Endothelial cell of umbilical vein (primary cell): ENCODE results near the gene AQP1. TPM values are rescaled to one million over a fixed set of nuclear protein-coding genes. Genes with fewer than 3 reads are reported as not detected.

Experiments used
- BruUV-seq: library from RNA; stranded (reverse); fragments of 400-500 nt; replicated peaks from 2 replicates; lab custom pipeline; 2021; lab: Mats Ljungman, UMichigan
- CTCF ChIA-PET: fragments of 300-600, 350-600 bp; sonication (Branson Sonifier 250); formaldehyde crosslinking; loops from one replicate; lab custom pipeline; 2021; ENCODE audit warnings: antibody characterized with exemption, inconsistent platforms; lab: Charles Lee
- POLR2A ChIA-PET: fragments of 300-600, 350-600 bp; sonication (Branson Sonifier 250); formaldehyde crosslinking; loops from one replicate; lab custom pipeline; 2021; ENCODE audit warnings: antibody characterized with exemption, inconsistent platforms; lab: Charles Lee
- DNase-seq: peaks from one replicate; pipeline ENCODE4 v3.0.0-alpha.2; 2011; ENCODE audit warnings: low read depth, low spot score
- FAIRE-seq: peaks from 2 replicates; lab custom pipeline; 2011; peaks lifted over from hg19 to GRCh38; lab: Jason Lieb, UNC
- H2AFZ ChIP-seq: 2 replicates; pipeline ENCODE4 v1.6.0; 2012; ENCODE audit warnings: low read depth, low read length, control low read depth, inconsistent platforms
- H3K27ac ChIP-seq: 2 replicates; pipeline ENCODE4 v1.5.1; 2011; ENCODE audit warnings: low read depth, mild to moderate bottlenecking, control low read depth, low read length, moderate library complexity; ENCODE audit not compliant: insufficient read depth
- H3K27me3 ChIP-seq, 2 experiments: 2 replicates each; pipeline versions ENCODE4 v1.6.0 to v1.6.1; 2011; ENCODE audit warnings: low read length in 2 of 2, mixed read lengths in 1 of 2; ENCODE audit not compliant: control insufficient read depth in 2 of 2, insufficient read depth in 2 of 2
- H3K36me3 ChIP-seq, 2 experiments: 2 replicates in 1 of 2; 3 replicates in 1 of 2; pipeline ENCODE4 v1.5.1; 2011; ENCODE audit warnings: low read length in 2 of 2, mild to moderate bottlenecking in 1 of 2, moderate library complexity in 1 of 2; ENCODE audit not compliant: control insufficient read depth in 2 of 2, insufficient read depth in 2 of 2; ENCODE audit errors: extremely low read depth in 1 of 2
- H3K4me1 ChIP-seq: 3 replicates; pipeline ENCODE4 v1.5.1; 2011; ENCODE audit warnings: mild to moderate bottlenecking, low read length; ENCODE audit not compliant: control insufficient read depth, insufficient read depth; ENCODE audit errors: extremely low read depth
- H3K4me2 ChIP-seq: 2 replicates; pipeline ENCODE4 v1.6.1; 2011; ENCODE audit warnings: low read length, control low read depth, mixed read lengths; ENCODE audit not compliant: insufficient read depth
- H3K4me3 ChIP-seq, 3 experiments: fragments of 200-600 bp in 1 of 3; sonication (generic), shearing (Covaris generic) in 1 of 3; replicated peaks in 1 of 3; 2 replicates each; pipeline ENCODE4 v1.5.1; 2011 to 2016; ENCODE audit warnings: control low read depth in 3 of 3, low read length in 3 of 3, mild to moderate bottlenecking in 2 of 3, inconsistent platforms in 1 of 3, low read depth in 1 of 3, moderate library complexity in 1 of 3; ENCODE audit not compliant: insufficient read depth in 1 of 3
- H3K79me2 ChIP-seq: 2 replicates; pipeline ENCODE4 v1.6.0; 2012; ENCODE audit warnings: low read length, inconsistent platforms; ENCODE audit not compliant: control insufficient read depth, insufficient read depth
- H3K9ac ChIP-seq: replicated peaks from 2 replicates; pipeline ENCODE3; 2011; ENCODE audit warnings: low read length, control low read depth; ENCODE audit not compliant: insufficient read depth; ENCODE audit errors: extremely low read depth
- H3K9me1 ChIP-seq: replicated peaks from 3 replicates; pipeline ENCODE4 v1.6.0; 2011; ENCODE audit warnings: mild to moderate bottlenecking, low read length; ENCODE audit not compliant: control insufficient read depth, insufficient read depth; ENCODE audit errors: extremely low read depth
- H3K9me3 ChIP-seq: replicated peaks from 2 replicates; pipeline ENCODE4 v1.5.1; 2012; ENCODE audit warnings: low read length, inconsistent platforms; ENCODE audit not compliant: control insufficient read depth, insufficient read depth
- H4K20me1 ChIP-seq: replicated peaks from 2 replicates; pipeline ENCODE3; 2011; ENCODE audit warnings: mild to moderate bottlenecking, low read length; ENCODE audit not compliant: control insufficient read depth, insufficient read depth; ENCODE audit errors: extremely low read depth
- EZH2 ChIP-seq: IDR thresholded peaks from 2 replicates; pipeline ENCODE4 v1.6.1; 2012; ENCODE audit warnings: borderline replicate concordance, low read depth, mild to moderate bottlenecking, moderate library complexity, low read length, inconsistent platforms; ENCODE audit not compliant: severe bottlenecking
- FOS ChIP-seq: IDR thresholded peaks from 2 replicates; pipeline ENCODE4 v1.6.1; 2011; ENCODE audit warnings: mild to moderate bottlenecking, low read length, moderate library complexity, borderline replicate concordance; ENCODE audit not compliant: insufficient read depth
- GATA2 ChIP-seq: IDR thresholded peaks from 2 replicates; pipeline ENCODE4 v1.7.0; 2011; ENCODE audit warnings: low read depth, mild to moderate bottlenecking, moderate library complexity, mixed read lengths, low read length; ENCODE audit not compliant: insufficient read length, insufficient read depth
- JUN ChIP-seq: IDR thresholded peaks from 2 replicates; pipeline ENCODE4 v1.6.1; 2011; ENCODE audit warnings: borderline replicate concordance, low read depth; ENCODE audit not compliant: insufficient read length, insufficient read depth
- MYC ChIP-seq: IDR thresholded peaks from one replicate; pipeline ENCODE4 v1.6.1; 2011; ENCODE audit warnings: mild to moderate bottlenecking, low read depth, low read length
- POLR2A ChIP-seq: IDR thresholded peaks from 2 replicates; pipeline ENCODE4 v1.6.1; 2012; ENCODE audit warnings: low read depth, mild to moderate bottlenecking, control low read depth, low read length
- POLR2AphosphoS5 ChIP-seq: IDR thresholded peaks from 2 replicates; pipeline ENCODE4 v1.6.1; 2012; ENCODE audit warnings: low read depth, mild to moderate bottlenecking, control low read depth, low read length, moderate library complexity; ENCODE audit not compliant: insufficient read depth
- dilution Hi-C: fragments of 300-500 bp; cut with MboI; formaldehyde crosslinking; loops from one replicate; pipeline ENCODE4 v1.15.0; 2019; ENCODE audit warnings: low sequenced_read_pairs; ENCODE audit not compliant: extremely low pct_ligation_motif_present
- intact Hi-C: fragments of 100-400 bp; cut with micrococcal nuclease; formaldehyde crosslinking; loops from one replicate; pipeline ENCODE4 v1.10.0; 2022
- polyA plus RNA-seq, 4 experiments: library from polyadenylated mRNA; depleted of rRNA in 3 of 4; stranded (reverse) in 3 of 4; unstranded in 1 of 4; fragments of >200 nt; gene quantifications; 2 replicates each; pipeline versions ENCODE4 v1.2.1 to v1.2.3, GENCODE V29; 2011 to 2012; ENCODE audit warnings: missing spikeins in 1 of 4
- total RNA-seq: library from RNA; stranded (reverse); gene quantifications from 2 replicates; pipeline ENCODE4 v1.2.3, GENCODE V29; 2021
- TF ChIP-seq, protein P1 (sequence below), 2 donors: IDR thresholded peaks; 1 replicate in 1 of 2; 2 replicates in 1 of 2; pipeline ENCODE4 v1.5.1; 2011; ENCODE audit warnings: low read length in 2 of 2, mild to moderate bottlenecking in 2 of 2, moderate library complexity in 2 of 2, control low read depth in 1 of 2, inconsistent platforms in 1 of 2, low read depth in 1 of 2; ENCODE audit not compliant: insufficient read depth in 1 of 2; ENCODE audit errors: extremely low read depth in 1 of 2
- TF ChIP-seq, protein P2 (sequence below): IDR thresholded peaks from 2 replicates; pipeline ENCODE4 v1.6.1; 2011; ENCODE audit not compliant: insufficient read depth, insufficient read length

The AQP1 gene
- total and polyA plus RNA-seq, 2 donors (not counting 3 experiments of a cell fraction or from before 2014, with no cell fraction given), result 11.7 to 15.9 TPM

DNA sequence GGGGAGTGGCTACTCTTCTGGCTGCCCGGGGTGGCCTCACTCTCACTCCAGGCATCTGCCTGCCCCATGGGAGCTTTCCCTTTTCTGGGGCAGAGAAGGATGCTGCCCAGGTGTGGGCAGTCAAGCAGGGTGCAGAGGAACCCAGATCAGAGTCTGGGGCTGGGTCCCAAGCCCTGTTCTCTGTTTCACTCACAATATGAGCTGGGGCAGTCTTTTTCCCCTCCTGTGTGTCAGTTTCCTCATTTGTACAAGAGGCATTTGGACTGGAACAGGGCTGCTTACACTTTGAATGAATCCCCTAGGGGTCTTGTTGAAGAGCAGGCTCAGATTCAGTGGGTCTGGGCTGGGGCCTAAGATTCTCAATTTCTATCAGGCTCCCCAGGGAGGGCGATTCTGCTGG, 38.4 kb upstream of the AQP1 start:
- no peak for TF ChIP-seq POLR2AphosphoS5
- TF ChIP-seq JUN, result no peak
- no peak for TF ChIP-seq FOS
- no peak for TF ChIP-seq POLR2A
- TF ChIP-seq GATA2, result no peak
- TF ChIP-seq, protein P1, sequence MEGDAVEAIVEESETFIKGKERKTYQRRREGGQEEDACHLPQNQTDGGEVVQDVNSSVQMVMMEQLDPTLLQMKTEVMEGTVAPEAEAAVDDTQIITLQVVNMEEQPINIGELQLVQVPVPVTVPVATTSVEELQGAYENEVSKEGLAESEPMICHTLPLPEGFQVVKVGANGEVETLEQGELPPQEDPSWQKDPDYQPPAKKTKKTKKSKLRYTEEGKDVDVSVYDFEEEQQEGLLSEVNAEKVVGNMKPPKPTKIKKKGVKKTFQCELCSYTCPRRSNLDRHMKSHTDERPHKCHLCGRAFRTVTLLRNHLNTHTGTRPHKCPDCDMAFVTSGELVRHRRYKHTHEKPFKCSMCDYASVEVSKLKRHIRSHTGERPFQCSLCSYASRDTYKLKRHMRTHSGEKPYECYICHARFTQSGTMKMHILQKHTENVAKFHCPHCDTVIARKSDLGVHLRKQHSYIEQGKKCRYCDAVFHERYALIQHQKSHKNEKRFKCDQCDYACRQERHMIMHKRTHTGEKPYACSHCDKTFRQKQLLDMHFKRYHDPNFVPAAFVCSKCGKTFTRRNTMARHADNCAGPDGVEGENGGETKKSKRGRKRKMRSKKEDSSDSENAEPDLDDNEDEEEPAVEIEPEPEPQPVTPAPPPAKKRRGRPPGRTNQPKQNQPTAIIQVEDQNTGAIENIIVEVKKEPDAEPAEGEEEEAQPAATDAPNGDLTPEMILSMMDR (IDR thresholded peaks at IDR 0.05; ENCODE audit: extremely low read depth in 1 of 2, insufficient read depth in 1 of 2, low read depth in 1 of 2, low read length in 2 of 2), result no peak
- TF ChIP-seq, protein P2, sequence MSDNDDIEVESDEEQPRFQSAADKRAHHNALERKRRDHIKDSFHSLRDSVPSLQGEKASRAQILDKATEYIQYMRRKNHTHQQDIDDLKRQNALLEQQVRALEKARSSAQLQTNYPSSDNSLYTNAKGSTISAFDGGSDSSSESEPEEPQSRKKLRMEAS, result no peak
- TF ChIP-seq EZH2, result no peak
- no peak for TF ChIP-seq MYC
- H3K9ac ChIP-seq, result no peak overlapping the region
- no peaks in the 10 kb centered on the region for H3K9me3 ChIP-seq
- H3K27ac ChIP-seq, result no peak overlapping the region
- H3K9me1 ChIP-seq, result no peaks in the 10 kb centered on the region
- H3K4me3 ChIP-seq, result no peak overlapping the region
- DNase-seq, result no peak
- no peaks in the 10 kb centered on the region for H3K79me2 ChIP-seq
- ChIA-PET POLR2A (interaction anchor here (0.5 kb wide), 1 partner anchor 21 kb away, joined by 3 read pairs; no protein-coding TSS in a partner anchor), CTCF (no interaction called here)
- no peak for FAIRE-seq
- no peak overlapping the region for H2AFZ ChIP-seq
- H3K36me3 ChIP-seq, result peaks cover 0 to 3% of the 10 kb centered on the region in 2 experiments
- intact Hi-C loops (no loop called here), dilution Hi-C loops (no loop called here)
- H4K20me1 ChIP-seq, result no peaks in the 10 kb centered on the region
- peaks cover 15% of the 10 kb centered on the region for H3K4me1 ChIP-seq
- BruUV-seq, result no TSS peak
- no peak overlapping the region for H3K4me2 ChIP-seq
- no peaks in the 10 kb centered on the region for H3K27me3 ChIP-seq
